GM18858 (cell line): ENCODE data around the gene RTN4.
"Not testable (repeated sequence)": the region's sequence is repeated elsewhere in the genome, so short reads cannot be mapped to it uniquely, and the experiment has no call there.

Experiments
- ATAC-seq: cut with Tn5 transposase; IDR thresholded peaks from one replicate; pipeline ENCODE4 v1.9.1; 2021; ENCODE audit not compliant: unreplicated experiment

RTN4 gene

DNA sequence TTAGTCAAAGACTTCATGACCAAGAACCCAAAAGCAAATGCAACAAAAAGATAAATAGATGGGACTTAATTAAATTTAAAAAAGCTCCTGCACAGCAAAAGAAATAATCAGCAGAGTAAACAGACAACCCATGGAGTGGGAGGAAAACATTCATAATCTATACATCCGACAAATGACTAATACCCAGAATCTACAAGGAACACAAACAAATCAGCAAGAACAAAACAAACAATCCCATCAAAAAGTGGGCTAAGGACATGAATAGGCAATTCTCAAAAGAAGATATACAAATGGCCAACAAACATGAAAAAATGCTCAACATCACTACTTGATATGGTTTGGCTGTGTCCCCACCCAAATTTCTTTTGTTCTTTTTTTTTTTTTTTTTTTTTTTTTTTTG is 25.8 kb upstream of the RTN4 start:
- not testable (repeated sequence) for ATAC-seq

DNA sequence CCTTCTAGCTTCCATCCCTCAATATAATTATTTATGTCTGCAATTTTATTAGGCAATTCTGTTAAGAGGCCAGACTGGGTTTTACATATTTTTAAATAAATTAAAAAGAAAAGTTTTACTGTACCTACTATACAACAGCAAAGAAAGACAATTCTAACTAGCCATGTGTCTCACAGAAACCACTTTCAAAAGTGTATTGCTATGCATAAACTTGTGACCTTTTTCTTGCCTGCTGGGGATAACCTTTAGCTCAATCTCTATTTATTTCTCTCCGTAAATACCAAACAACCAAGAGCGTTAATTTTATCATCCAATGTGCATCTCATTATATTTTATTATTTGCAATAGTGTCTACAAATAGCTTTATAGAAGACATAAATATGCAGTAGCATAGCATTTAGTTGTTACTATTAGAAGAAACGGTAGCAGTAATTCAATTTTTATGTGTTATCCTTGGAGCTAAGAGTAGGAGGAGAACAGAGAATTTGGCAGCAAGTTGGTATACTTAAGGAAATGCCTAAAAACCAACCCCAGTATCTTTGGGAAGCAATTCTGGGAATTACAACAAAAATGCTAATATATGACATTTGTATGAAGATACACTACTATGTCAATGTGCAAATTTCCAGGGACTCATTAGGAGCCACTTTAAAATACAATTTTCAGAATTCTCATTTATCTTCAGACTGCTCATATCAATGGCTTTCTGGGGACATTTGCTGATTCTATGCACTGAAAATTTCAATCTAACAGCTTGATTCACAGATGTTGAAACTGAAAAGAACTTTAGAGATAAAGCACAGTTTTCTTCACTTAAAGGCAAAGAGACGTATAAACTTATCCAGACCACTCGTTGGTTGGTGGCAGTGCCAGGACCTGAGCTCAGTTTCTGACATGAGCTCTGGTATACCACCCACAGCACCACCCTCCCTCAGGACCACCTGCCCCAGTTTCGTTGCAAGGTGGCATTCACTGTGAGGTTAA is 23.0 kb upstream of the RTN4 start:
- no peak for ATAC-seq

DNA sequence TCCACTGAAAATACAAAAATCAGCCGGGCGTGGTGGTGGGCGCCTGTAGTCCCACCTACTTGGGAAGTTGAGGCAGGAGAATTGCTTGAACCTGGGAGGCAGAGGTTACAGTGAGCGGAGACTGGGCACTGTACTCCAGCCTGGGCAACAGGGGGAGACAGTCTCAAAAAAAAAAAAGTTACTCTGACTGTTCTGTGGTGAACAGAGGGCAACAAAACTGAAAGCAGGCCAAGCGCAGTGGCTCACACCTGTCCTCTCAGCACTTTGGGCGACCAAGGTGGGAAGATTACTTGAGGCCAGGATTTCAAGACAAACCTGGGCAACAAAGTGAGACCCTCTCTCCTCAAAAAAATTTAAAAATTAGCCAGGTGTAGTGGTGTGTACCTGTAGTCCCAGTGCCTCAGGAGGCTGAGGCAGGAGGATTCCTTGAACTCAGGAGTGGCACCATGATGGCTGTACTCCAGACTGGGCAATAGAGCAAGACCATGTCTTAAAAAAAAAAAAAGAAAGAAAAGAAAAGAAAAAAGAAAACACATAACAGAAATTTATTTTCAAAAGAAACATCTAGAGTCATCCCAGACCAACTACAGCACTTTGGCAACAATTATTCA is 13.6 kb upstream of the RTN4 start:
- no peak for ATAC-seq

DNA sequence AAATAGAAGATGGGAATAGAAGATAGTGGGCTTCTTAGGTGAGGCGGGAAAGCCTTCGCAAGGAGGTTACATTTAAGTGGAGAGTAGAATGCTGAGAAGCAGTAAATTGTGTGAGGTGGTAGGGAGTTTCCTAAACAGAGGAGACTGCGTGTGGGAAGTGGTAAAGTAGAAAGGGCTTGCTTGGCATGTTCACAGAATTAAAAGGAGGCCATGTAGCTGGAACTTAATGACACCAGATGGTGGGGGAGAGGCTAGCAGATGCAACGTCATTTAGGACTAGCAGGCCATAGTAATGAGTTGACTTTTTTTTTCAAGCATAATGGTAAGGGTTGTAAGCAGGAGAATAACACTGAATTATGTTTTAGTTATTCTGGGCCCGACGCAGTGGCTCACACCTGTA is 13.0 kb upstream of the RTN4 start:
- no peak for ATAC-seq

DNA sequence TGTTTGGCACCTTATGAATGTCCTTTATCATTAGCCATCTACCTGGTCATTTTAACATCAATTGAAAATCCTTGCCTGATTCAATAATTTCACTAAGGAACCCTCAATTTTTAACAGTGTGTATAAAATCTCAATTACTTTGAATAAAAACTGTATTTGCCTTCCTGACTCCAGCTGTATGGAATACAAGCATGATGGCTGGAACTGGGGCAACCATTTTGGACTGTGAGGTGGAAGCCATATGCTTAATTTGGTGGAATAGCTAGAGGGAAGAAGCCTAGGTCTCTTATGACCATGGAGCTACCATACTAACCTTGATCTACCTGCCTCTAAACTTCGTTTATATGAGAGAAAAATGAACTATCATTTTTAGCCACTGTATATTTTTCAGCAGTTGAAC is 12.5 kb upstream of the RTN4 start:
- no peak for ATAC-seq

DNA sequence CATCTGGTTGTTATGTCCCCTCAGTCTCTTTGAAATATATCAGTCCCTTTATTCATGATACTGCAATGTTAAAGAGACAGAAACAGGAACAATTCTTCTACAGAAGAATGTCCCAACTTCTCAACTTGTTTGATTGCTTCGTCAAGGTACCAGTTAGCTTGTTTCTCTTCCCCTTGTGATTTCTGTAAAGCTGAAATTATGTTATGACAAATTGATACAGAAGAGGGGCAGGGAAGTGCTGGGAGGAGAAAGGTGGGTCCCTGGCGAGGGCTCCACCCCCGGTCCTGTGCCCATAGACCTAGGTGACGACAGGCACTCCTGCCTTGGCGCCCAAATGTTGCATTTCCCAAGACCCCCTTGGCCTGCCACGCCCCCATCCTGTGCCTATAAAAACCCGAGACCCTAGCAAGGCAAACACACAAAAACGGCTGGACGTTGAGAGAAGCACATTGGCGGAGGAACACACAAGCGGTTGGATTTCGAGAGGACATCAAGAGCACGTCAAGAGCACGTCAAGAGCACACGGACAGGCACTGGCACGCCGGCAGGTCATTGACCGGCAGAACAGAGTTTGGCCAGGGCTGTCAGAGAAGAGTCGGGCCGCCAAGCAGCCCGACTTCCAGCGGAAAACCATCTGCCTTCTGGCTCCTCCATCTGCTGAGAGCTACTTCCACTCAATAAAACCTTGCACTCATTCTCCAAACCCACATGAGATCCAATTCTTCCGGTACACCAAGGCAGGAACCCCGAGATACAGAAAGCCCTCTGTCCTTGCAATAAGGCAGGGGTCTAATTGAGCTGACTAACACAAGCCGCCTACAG is 11.5 kb upstream of the RTN4 start:
- ATAC-seq, result no peak

DNA sequence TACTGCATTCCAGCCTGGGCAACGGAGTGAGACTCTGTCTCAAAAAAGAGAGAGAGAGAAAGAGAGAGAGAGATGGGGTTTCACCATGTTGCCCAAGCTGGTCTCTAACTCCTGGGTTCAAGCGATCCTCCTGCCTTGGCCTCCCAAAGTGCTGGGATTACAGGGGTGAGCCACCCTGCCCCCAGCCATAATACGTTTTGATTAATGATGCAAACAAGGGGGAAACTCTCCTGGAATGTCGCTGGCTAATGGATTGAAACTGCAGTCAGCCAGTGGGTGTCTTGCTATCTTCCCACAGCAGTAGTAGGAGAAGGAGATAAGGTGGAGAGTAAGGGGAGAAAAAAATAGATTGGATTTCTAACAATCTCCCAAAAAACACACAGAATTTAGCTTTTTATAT is 9.5 kb upstream of the RTN4 start:
- no peak for ATAC-seq

DNA sequence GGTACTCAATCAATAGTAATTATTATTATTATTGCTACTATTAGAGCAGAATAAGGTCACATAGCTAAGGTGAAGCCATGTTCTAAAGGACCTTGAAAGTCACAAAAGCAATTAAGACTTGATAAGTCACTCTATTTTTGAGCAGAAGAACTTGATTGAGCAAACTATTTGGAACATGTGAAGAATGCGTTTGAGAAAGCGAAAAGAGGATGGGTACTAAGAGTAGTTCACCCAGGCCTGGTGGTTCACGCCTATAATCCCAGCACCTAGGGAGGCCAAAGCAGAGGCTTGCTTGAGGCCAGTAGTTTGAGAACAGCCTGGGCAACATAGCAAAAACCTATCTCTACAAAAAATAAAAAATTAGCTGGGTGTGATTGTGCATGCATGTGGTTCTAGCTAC is 7.2 kb upstream of the RTN4 start:
- ATAC-seq, result no peak

DNA sequence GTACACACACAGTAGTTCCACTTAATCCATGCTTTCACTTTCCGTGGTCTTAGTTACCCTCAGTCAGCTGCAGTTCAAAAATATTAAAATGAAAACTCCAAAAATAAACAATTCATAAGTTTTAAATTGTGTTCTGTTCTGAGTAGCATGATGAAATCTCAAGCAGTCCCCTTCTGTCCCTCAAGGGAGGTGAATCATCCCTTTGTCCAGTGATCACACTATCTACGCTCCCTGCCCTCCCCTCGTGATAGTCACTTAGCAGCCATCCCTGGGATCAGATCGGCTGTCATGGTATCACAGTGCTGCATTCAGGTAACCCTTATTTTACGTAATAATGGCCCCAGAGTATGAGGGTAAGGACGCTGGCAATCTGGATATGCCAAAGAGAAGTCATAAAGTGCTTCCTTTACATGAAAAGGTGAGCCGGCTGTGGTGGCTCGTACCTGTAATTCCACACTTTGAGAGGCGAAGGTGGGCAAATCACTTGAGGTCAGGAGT is 5.8 kb upstream of the RTN4 start:
- no peak for ATAC-seq

DNA sequence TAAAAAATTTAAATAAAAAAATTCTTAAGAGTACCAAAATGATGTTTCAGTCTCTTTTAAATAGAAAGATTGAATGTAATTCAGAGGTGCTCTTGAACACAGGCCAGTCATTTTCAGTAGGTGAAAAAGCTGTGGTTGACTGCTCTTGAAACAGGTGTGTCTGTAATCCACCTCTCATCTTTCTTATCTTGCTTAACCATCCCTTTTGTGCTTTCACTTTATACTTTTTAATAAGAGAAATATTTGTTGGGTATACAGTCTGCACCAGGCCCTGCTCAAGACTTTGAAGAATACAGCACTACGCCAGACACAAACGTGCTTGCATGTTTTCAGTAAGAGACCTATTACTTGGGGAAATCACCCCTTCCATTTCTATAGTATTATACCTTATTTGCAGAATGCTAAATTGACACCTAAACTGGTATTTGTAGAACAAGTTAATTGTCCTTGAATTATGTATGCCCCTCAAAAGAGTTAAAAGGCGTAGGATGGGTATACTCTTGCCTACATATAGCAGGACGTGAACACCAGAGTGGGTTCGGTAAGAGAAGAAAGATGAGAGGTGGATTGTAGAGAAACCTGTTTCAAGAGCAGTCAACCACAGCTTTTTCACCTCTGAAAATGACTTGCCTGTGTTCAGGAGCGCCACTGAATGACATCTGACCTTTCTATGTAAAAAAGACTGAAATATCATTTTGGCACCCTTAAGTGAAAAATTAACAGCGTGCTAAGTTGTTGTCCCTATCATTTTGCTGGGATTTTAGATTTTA is 4.0 kb upstream of the RTN4 start:
- peak; percentile 26 for ATAC-seq

DNA sequence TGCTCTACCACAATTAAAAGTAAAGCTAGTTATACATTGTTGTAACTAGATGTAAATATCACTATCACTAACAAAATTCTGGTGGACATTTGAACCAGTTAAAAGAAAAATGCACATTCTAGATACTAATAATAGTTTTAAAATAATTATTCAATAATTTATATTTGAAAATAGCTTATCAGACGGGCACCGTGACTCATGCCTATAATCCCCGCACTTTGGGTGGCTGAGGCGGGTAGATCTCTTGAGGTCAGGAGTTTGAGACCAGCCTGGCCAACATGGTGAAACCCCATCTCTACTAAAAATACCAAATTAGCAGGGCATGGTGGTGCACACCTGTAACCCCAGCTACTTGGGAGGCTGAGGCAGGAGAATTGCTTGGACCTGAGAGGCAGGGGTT is 3.0 kb upstream of the RTN4 start:
- ATAC-seq, result not testable (repeated sequence)

DNA sequence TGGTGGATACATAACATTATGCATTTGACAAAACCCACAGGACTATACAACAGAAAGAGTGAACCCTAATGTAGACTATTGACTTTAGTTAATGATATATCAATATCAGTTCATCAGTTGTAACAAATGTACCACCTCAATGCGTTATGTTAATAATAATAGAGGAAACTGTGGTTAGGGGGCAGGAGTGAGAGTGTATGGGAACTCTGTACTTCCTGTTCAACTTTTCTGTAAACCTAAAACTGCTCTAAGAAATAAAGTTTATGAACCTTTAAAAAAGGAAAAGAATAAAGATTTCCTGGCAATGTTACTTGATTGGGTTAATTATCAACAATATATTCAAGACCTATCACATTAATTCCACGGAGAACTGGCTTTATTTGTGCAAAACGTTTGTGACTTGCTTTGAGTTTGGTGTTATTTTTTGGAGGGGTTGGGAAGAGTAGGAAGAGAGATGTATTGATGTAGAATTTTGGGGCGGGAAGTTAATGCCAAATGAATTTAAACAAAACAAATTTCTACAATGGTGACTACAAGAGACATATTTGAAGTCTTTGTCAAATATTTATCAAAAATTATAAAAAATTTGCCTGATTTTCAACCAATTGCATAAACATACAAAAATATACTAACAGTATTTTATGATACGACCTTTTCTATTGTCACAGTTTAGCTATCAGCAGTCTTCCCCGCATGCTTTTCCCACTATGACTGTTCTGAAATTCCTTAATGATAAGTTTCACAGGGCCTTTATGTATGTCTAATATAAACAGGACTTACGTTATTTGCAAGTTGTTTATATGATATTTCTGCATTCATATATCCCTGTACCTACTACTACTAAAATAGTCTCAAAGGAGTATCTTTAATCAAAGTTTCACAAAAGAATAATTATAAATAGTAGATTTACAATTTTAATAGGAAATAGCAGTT is 2.1 kb upstream of the RTN4 start:
- ATAC-seq, result no peak

DNA sequence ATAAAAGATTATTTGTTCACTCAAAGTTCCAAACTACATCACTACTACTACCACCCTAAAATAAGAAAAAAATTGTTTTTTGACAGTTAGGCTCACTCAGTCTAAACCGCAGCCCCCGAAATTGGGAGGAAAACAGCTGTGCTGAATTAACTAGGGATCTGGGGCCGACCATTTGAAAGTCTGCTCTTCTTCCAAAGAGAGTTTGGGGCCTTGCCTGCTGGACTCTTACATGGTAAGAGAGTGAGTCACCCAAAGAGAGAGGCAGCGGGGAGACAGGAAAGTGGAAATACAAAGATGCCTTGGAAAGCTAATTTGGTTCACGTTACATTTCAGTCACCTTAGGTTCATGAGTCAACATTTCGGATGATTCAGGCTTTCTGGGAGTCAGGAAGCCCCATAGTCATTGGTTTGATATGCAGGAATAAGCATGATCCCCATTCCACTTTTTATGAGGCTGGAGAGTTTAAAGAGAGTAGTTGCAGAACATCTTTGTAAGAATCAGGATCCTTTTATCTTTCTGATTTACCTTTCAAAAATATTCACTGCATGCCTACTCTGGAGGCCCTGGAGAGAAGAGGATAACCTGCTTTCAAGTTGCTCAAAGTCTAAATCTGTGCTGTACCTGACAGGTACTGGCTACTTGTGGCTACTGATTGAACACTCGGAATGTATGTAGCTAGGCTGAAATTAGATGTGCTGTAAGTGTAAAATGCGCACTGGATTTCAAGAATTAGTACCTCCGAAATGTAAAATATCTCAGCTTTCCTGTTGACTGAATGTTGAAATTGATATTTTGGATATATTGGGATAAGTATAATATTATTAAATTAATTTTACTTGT is 995 bp upstream of the RTN4 start:
- no peak for ATAC-seq

DNA sequence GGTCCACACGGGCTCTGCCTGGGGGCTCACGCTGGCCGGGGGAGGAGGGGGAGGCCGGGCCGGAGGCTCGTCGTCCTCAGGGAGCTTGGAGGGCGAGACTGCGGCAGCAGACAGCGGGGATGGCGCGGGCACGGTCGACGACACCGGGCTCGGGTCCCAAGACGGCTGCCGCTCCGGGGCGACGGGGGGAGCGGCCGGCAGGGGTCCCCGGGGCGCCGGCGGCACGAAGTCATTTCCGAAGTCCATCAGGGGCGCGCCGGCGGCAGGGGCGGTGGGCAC is 491 bp downstream of the RTN4 start:
- no peak for ATAC-seq

DNA sequence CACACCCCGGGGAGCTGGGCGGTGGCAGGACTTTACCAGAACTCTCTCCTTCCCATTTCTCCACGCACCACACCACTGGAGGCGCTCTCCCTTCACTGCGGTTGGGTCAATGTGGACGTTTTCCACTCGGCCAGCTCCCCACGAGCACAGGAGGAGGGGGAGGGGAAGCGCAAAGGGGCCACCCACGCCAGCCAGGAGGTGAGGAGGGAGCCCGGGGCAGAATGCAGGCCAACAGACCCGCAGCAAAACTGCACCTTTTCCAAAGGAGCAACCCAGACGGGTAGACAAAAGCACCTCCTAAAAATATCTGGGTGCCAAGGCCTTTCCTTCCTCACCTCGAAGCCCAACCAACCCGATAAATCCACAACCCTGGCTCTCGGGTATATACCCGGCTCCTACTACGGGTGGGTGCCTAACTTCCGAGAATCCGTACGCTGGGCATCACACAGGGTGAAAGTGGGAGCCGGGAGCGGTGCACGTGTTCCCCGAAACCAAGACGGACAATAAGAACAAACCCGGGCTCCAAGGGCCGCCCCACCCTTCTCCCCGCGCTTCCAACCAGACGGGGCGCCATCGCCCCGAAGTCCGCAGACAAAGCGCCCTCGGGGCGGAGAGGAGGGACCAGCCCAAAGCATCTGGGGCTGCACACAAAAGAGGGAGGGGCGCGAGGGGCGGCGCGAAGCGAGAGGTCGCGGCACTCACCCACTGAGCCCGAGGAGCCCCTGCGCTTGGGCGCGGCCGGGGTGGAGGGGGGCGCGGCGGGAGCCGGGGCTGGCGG is 1.0 kb downstream of the RTN4 start:
- no peak for ATAC-seq

DNA sequence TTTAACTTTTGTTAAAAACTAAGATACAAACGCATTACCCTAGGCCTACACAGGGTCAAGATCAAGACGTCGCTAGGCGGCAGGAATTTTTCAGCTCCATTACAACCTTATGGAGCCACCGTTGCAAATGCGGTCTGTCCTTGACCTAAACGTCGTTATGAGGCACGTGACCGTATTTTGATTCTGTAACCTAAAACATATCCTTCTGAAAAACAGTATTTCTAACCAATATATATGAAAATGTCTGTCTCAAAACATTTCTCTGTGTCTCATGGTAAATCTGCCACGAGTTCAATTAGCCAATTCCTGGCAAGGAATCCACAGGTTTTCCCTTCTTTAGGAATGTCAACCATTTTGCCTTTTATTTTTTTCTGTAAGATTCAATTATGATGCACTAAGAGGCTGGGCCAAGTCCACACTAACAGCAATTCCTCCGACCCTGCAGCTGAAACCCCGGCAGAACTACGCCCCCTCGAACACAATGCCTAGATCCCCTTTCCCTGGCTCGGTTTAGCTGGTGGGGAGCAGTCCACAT is 1.7 kb downstream of the RTN4 start:
- ATAC-seq, result no peak

DNA sequence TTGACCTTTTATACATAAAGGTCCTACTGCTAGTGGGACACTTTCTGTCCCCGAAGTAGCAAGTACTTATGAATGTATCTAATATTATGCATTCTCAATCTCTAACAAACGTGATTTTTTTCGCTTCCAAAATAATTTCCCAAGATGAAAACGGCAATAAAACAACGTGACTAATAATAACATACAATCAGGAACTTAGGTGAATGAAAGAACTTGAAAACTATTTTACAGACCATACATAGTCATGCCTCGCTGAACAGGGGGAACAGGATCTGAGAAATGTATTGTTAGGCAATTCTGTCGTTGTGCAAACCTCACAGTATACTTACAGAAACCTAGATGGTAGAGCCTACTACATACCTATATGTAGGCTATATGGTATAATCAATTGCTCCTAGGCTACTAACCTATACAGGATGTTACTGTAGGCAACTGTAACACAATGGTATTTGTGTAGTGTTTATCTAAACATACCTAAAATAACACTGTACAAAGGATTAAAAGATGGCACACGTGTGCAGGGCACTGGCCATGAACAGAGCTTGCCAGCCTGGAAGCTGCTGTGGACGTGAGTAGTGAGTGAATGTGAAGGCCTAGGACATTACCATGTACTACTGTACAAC is 2.5 kb downstream of the RTN4 start:
- no peak for ATAC-seq
